H1 (cell line): ENCODE results near the gene FAM120B. TPM values are rescaled to one million over a fixed set of nuclear protein-coding genes. Genes with fewer than 3 reads are reported as not detected.

Experiments used
- CHD7 ChIP-seq: fragments of 300-600 bp; sonication (generic); IDR thresholded peaks from 2 replicates; pipeline ENCODE4 v1.7.1; 2012; ENCODE audit warnings: low read length, moderate library complexity, mild to moderate bottlenecking, inconsistent platforms; ENCODE audit not compliant: insufficient replicate concordance
- EGR1 ChIP-seq: IDR thresholded peaks from 2 replicates; pipeline ENCODE4 v1.6.1; 2011; ENCODE audit warnings: low read depth, low read length, borderline replicate concordance
- EP300 ChIP-seq, 2 experiments: IDR thresholded peaks; 1 replicate in 1 of 2; 2 replicates in 1 of 2; pipeline ENCODE4 v1.6.1; 2011 to 2012; ENCODE audit warnings: low read depth in 2 of 2, low read length in 2 of 2, mild to moderate bottlenecking in 2 of 2, borderline replicate concordance in 1 of 2, inconsistent platforms in 1 of 2, moderate library complexity in 1 of 2
- GTF2F1 ChIP-seq: IDR thresholded peaks from 2 replicates; pipeline ENCODE4 v1.6.1; 2012; ENCODE audit warnings: low read depth, low read length, improper control_type of control experiment, borderline replicate concordance
- KDM5A ChIP-seq: fragments of 200-600 bp; IDR thresholded peaks from 2 replicates; pipeline ENCODE4 v1.7.1; 2012; ENCODE audit warnings: mild to moderate bottlenecking, low read length, inconsistent platforms, mixed read lengths
- NANOG ChIP-seq: IDR thresholded peaks from 2 replicates; pipeline ENCODE4 v1.6.1; 2011; ENCODE audit warnings: low read length, low read depth, mild to moderate bottlenecking, inconsistent platforms; ENCODE audit not compliant: insufficient read depth, poor library complexity, severe bottlenecking
- POU5F1 ChIP-seq: IDR thresholded peaks from 2 replicates; pipeline ENCODE4 v1.6.1; 2011; ENCODE audit warnings: low read depth, mild to moderate bottlenecking, low read length, moderate library complexity
- SP2 ChIP-seq: IDR thresholded peaks from 2 replicates; pipeline ENCODE4 v1.6.1; 2012; ENCODE audit warnings: mild to moderate bottlenecking, low read length, inconsistent platforms
- USF2 ChIP-seq: IDR thresholded peaks from 2 replicates; pipeline ENCODE4 v1.6.1; 2011; ENCODE audit warnings: low read length, improper control_type of control experiment
- polyA plus RNA-seq, 7 experiments: library from polyadenylated mRNA; depleted of rRNA in 3 of 7; stranded (reverse) in 5 of 7; unstranded in 2 of 7; fragments of >200 nt in 5 of 7; fragments of 200-250 nt in 2 of 7; gene quantifications; 1 replicate in 5 of 7; 2 replicates in 1 of 7; 4 replicates in 1 of 7; pipeline versions ENCODE4 v1.2.1 to v1.2.3, GENCODE V29; 2011 to 2013; ENCODE audit warnings: missing spikeins in 2 of 7, mixed read lengths in 2 of 7
- total RNA-seq: library from RNA; stranded (reverse); fragmentation: NEBNext Ultra II Directional; extraction: Animal tissue kit (Norgen Biotek cat#: 25700); gene quantifications from 2 replicates; pipeline ENCODE4 v1.2.1, GENCODE V29; 2021

FAM120B gene
- total and polyA plus RNA-seq, 2 of the 8 experiments (the other 6 are each of a cell fraction or from before 2014, with no cell fraction given) = 5.1 to 12.5 TPM

DNA sequence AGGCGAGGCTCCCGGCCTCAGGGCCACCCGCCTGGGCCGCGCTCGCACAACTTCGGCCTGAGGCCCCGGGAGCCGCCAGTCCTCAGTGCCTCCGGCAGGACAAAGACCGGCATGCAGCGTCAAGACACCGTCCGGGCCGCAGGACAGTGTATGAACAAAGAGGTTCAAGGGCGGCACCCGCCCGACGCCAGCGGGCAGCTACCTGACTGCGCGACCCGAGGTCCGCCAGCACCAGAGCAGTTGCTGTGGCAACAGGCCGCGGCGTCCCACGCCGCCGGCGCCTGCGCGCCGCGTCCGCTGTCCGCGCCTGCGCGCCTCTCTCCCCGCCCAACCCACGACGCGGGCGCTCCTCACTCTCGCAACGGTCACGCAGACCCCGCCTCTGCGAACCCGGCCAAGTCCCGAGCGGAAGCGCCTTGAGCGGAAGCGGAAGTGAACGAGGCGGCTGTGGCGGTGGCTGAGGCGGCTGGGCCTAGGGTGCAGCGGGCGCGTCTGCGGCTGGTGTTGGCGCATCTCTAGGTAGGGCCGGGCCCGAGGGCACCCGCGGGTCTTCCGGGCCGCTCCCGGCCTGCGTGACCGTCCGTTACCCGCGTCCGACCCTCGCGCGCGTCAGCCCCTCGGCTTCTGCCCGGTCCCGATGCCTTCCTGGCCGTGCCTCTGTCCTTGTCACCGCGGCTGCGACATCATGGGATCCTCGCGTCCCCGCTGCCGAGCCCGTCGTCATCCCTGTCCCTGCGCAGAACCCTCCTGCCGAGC lies at the start of gene FAM120B (continued):
- TF ChIP-seq CHD7 (no peak), EP300 (IDR thresholded peaks at IDR 0.05; ENCODE audit: borderline replicate concordance in 1 of 2, low read depth in 2 of 2, low read length in 2 of 2) (no peak), POU5F1 (no peak), NANOG (no peak), GTF2F1 (no peak), SP2 (no peak), EGR1 (no peak; the same call in 1 of the 2 replicates), USF2 (no peak), KDM5A (no peak)
